HepG2 (cell line): ENCODE data around the gene CD99L2. TPM values are rescaled to one million over a fixed set of nuclear protein-coding genes. Genes with fewer than 3 reads are reported as not detected.

Source experiments
- BCL6 ChIP-seq: IDR thresholded peaks from 2 replicates; pipeline ENCODE4 v1.6.1; 2016; ENCODE audit warnings: missing genetic modification reagents, missing compliant biosample characterization
- CBX1 ChIP-seq: IDR thresholded peaks from one replicate; pipeline ENCODE4 v1.6.1; 2016; ENCODE audit warnings: antibody characterized with exemption, low read depth
- CREM ChIP-seq, 2 experiments: sonication (generic) in 1 of 2; formaldehyde crosslinking in 1 of 2; IDR thresholded peaks; 2 replicates each; pipeline versions ENCODE4 v1.4.0 to v1.6.1; 2016 to 2020; ENCODE audit warnings: antibody characterized with exemption in 1 of 2, mild to moderate bottlenecking in 1 of 2, missing genetic modification reagents in 1 of 2
- E2F2 ChIP-seq: sonication (generic); formaldehyde crosslinking; IDR thresholded peaks from 2 replicates; pipeline ENCODE4 v1.4.0; 2020; ENCODE audit warnings: missing genetic modification reagents, borderline replicate concordance
- ETV5 ChIP-seq: IDR thresholded peaks from 2 replicates; pipeline ENCODE4 v1.6.1; 2018; ENCODE audit warnings: missing biosample characterization, missing genetic modification reagents, inconsistent platforms, borderline replicate concordance
- HIC2 ChIP-seq: sonication (generic); formaldehyde crosslinking; IDR thresholded peaks from 2 replicates; pipeline ENCODE4 v1.9.0; 2022; ENCODE audit warnings: low read depth, missing genetic modification reagents
- IRF1 ChIP-seq: sonication (generic); formaldehyde crosslinking; IDR thresholded peaks from 2 replicates; pipeline ENCODE4 v1.4.0; 2020; ENCODE audit warnings: low read depth, mild to moderate bottlenecking, missing genetic modification reagents
- JARID2 ChIP-seq: sonication (generic); formaldehyde crosslinking; IDR thresholded peaks from 2 replicates; pipeline ENCODE4 v1.8.1; 2023; ENCODE audit warnings: missing genetic modification reagents, inconsistent platforms; ENCODE audit not compliant: insufficient replicate concordance
- KLF16 ChIP-seq, 2 experiments: sonication (generic) in 1 of 2; formaldehyde crosslinking in 1 of 2; IDR thresholded peaks; 2 replicates each; pipeline versions ENCODE4 v1.6.1 to v1.8.0; 2016 to 2023; ENCODE audit warnings: missing genetic modification reagents in 2 of 2, missing compliant biosample characterization in 1 of 2
- MAF1 ChIP-seq: sonication (generic); formaldehyde crosslinking; IDR thresholded peaks from 2 replicates; pipeline ENCODE4 v1.5.0; 2020; ENCODE audit warnings: missing genetic modification reagents, borderline replicate concordance
- NR2F2 ChIP-seq: IDR thresholded peaks from 2 replicates; pipeline ENCODE4 v1.6.1; 2012; ENCODE audit warnings: low read depth, inconsistent platforms, borderline replicate concordance
- PHF21A ChIP-seq: sonication (generic); formaldehyde crosslinking; IDR thresholded peaks from 2 replicates; pipeline ENCODE4 v1.5.0; 2020; ENCODE audit warnings: mild to moderate bottlenecking, missing genetic modification reagents
- PRMT3 ChIP-seq: sonication (generic); formaldehyde crosslinking; IDR thresholded peaks from 2 replicates; pipeline ENCODE4 v1.8.1; 2022; ENCODE audit warnings: low read depth, mild to moderate bottlenecking, moderate library complexity, missing genetic modification reagents, borderline replicate concordance
- RCOR2 ChIP-seq: IDR thresholded peaks from 2 replicates; pipeline ENCODE4 v1.6.1; 2016; ENCODE audit warnings: missing biosample characterization, missing genetic modification reagents
- RFX3 ChIP-seq: IDR thresholded peaks from 2 replicates; pipeline ENCODE4 v1.6.1; 2016; ENCODE audit warnings: missing biosample characterization, missing genetic modification reagents
- SIX4 ChIP-seq: sonication (generic); formaldehyde crosslinking; IDR thresholded peaks from 2 replicates; pipeline ENCODE4 v1.4.0; 2020; ENCODE audit warnings: missing genetic modification reagents
- TRIM24 ChIP-seq: sonication (generic); formaldehyde crosslinking; IDR thresholded peaks from 2 replicates; pipeline ENCODE4 v1.8.0; 2022; ENCODE audit warnings: mild to moderate bottlenecking, missing genetic modification reagents
- ZBTB1 ChIP-seq: sonication (generic); formaldehyde crosslinking; IDR thresholded peaks from 2 replicates; pipeline ENCODE4 v1.4.0; 2020; ENCODE audit warnings: missing genetic modification reagents, borderline replicate concordance
- ZBTB34 ChIP-seq: sonication (generic); formaldehyde crosslinking; IDR thresholded peaks from 2 replicates; pipeline ENCODE4 v1.8.0; 2022; ENCODE audit warnings: mild to moderate bottlenecking, missing genetic modification reagents
- ZNF251 ChIP-seq: sonication (generic); formaldehyde crosslinking; IDR thresholded peaks from 2 replicates; pipeline ENCODE4 v1.9.0; 2021; ENCODE audit warnings: mild to moderate bottlenecking, missing genetic modification reagents
- ZNF331 ChIP-seq: sonication (generic); formaldehyde crosslinking; IDR thresholded peaks from 2 replicates; pipeline ENCODE4 v1.4.0; 2020; ENCODE audit warnings: missing genetic modification reagents
- ZNF704 ChIP-seq: sonication (generic); formaldehyde crosslinking; IDR thresholded peaks from 2 replicates; pipeline ENCODE4 v1.8.1; 2023; ENCODE audit warnings: mild to moderate bottlenecking, inconsistent platforms, moderate library complexity, missing genetic modification reagents, borderline replicate concordance
- ZNF879 ChIP-seq: sonication (generic); formaldehyde crosslinking; IDR thresholded peaks from 2 replicates; pipeline ENCODE4 v1.8.1; 2023; ENCODE audit warnings: missing genetic modification reagents
- ZZZ3 ChIP-seq: sonication (generic); formaldehyde crosslinking; IDR thresholded peaks from 2 replicates; pipeline ENCODE4 v1.4.0; 2020; ENCODE audit warnings: missing genetic modification reagents, mild to moderate bottlenecking, borderline replicate concordance
- polyA plus RNA-seq, 8 experiments: library from polyadenylated mRNA; depleted of rRNA in 3 of 8; stranded (reverse) in 7 of 8; unstranded in 1 of 8; fragments of >200 nt; fragmentation: Illumina TruSeq in 4 of 8; extraction: Trizol in 4 of 8; gene quantifications; 2 replicates each; pipeline versions ENCODE4 v1.2.1 to v1.2.3, GENCODE V29; 2011 to 2016; ENCODE audit warnings: low read depth in 4 of 8, missing spikeins in 1 of 8, mixed read lengths in 1 of 8; ENCODE audit not compliant: insufficient read depth in 1 of 8
- total RNA-seq, 5 experiments: library from RNA; depleted of rRNA; stranded (reverse); fragments of >200 nt; fragmentation: Illumina TruSeq; extraction: Trizol; gene quantifications; 2 replicates each; pipeline ENCODE4 v1.2.3, GENCODE V29; 2016; ENCODE audit warnings: low read depth in 1 of 5

CD99L2 gene
- total and polyA plus RNA-seq, 2 of the 13 experiments (the other 11 are each of a cell fraction or from before 2014, with no cell fraction given) = 6.9 to 7.6 TPM

- TF ChIP-seq IRF1 (CRISPR knock-in tag) = no peak
- TF ChIP-seq MAF1 (CRISPR knock-in tag) = no peak
- TF ChIP-seq ZNF704 = no peak
- no peak for TF ChIP-seq E2F2 (CRISPR knock-in tag)
- 0 out of 2 replicates have a peak, but pooled peaks have one; percentile 25 for TF ChIP-seq ZBTB34 (CRISPR knock-in tag)
- peak; percentile 54; the same call in 1 of the 2 replicates for TF ChIP-seq SIX4 (CRISPR knock-in tag)
- TF ChIP-seq ZZZ3 = no peak
- 0 out of 2 replicates have a peak, but pooled peaks have one; percentile 41 for TF ChIP-seq RCOR2 (CRISPR knock-in tag)
- TF ChIP-seq ZNF251 (CRISPR knock-in tag) = no peak
- no peak for TF ChIP-seq TRIM24
- TF ChIP-seq PRMT3 (CRISPR knock-in tag) = no peak
- TF ChIP-seq CREM (IDR thresholded peaks at IDR 0.05) = peak; percentile 58; the same call in 1 of the 2 replicates
- TF ChIP-seq CREM (CRISPR knock-in tag; IDR thresholded peaks at IDR 0.05) = no peak
- peak in 1 of 2 experiments; percentile 56; a peak in 1 of 4 replicates for TF ChIP-seq KLF16 (CRISPR knock-in tag; IDR thresholded peaks at IDR 0.05)
- TF ChIP-seq ZNF331 (CRISPR knock-in tag) = no peak
- TF ChIP-seq HIC2 (CRISPR knock-in tag) = no peak
- TF ChIP-seq ETV5 (CRISPR knock-in tag) = peak; percentile 38; the same call in 1 of the 2 replicates
- TF ChIP-seq CBX1 = no peak
- no peak for TF ChIP-seq RFX3 (CRISPR knock-in tag)
- TF ChIP-seq JARID2 = peak; percentile 77
- TF ChIP-seq ZNF879 = no peak
- no peak for TF ChIP-seq PHF21A (CRISPR knock-in tag)
- no peak for TF ChIP-seq ZBTB1 (CRISPR knock-in tag)
- peak; percentile 72 for TF ChIP-seq BCL6 (CRISPR knock-in tag)
- 0 out of 2 replicates have a peak, but pooled peaks have one; percentile 34 for TF ChIP-seq NR2F2
These were observed 49.5 kb downstream of the CD99L2 start (continued) for GRCh38 chrX:150848914-150849365.
